OCI-LY1 (cell line): ENCODE measurements around the gene VTCN1.

Experiments
- CTCF ChIP-seq: fragments of 200-600 bp; sonication (generic), shearing (Covaris generic); IDR thresholded peaks from 2 replicates; pipeline ENCODE4 v1.5.1; 2017; ENCODE audit warnings: mild to moderate bottlenecking, antibody characterized with exemption, low read length, moderate library complexity, mixed read lengths
- EZH2 ChIP-seq: fragments of 200-600 bp; sonication (generic), shearing (Covaris generic); IDR thresholded peaks from 2 replicates; pipeline ENCODE4 v1.8.0; 2017; ENCODE audit warnings: borderline replicate concordance, mixed run types, mild to moderate bottlenecking, antibody characterized with exemption, low read length, moderate library complexity, mixed read lengths

GRCh38 chr1:117098287-117098890 lies 112.3 kb downstream of the VTCN1 start:
- TF ChIP-seq CTCF (no peak), EZH2 (no peak)
